KMS-11 (cell line): Measurements from ENCODE around the gene ANKMY2.

Experiments used
- H2AFZ ChIP-seq: fragments of 200-600 bp; sonication (generic); 2 replicates; pipeline ENCODE4 v1.6.1; 2016; ENCODE audit warnings: antibody characterized with exemption, mixed run types, low read depth
- H3K27ac ChIP-seq: fragments of 200-600 bp; sonication (generic); 2 replicates; pipeline ENCODE4 v1.6.1; 2016; ENCODE audit warnings: mild to moderate bottlenecking, mixed run types
- H3K27me3 ChIP-seq: fragments of 200-600 bp; sonication (generic); 2 replicates; pipeline ENCODE4 v1.6.1; 2017; ENCODE audit warnings: mild to moderate bottlenecking, low read depth, mixed run types, moderate library complexity; ENCODE audit not compliant: insufficient read depth
- H3K36me3 ChIP-seq: fragments of 200-600 bp; sonication (generic); 2 replicates; pipeline ENCODE4 v1.6.1; 2017; ENCODE audit warnings: mild to moderate bottlenecking, mixed run types; ENCODE audit not compliant: insufficient read depth
- H3K4me1 ChIP-seq: fragments of 200-600 bp; sonication (generic); 2 replicates; pipeline ENCODE4 v1.6.1; 2016; ENCODE audit warnings: mild to moderate bottlenecking, low read depth, mixed run types; ENCODE audit not compliant: poor library complexity, severe bottlenecking
- H3K4me2 ChIP-seq: fragments of 200-600 bp; sonication (generic); 2 replicates; pipeline ENCODE4 v1.7.0; 2016; ENCODE audit warnings: mild to moderate bottlenecking, mixed run types
- H3K4me3 ChIP-seq: fragments of 200-600 bp; sonication (generic); IDR thresholded peaks from 2 replicates; pipeline ENCODE4 v1.6.1; 2017; ENCODE audit warnings: low read depth, low read length, mixed read lengths; ENCODE audit not compliant: insufficient read depth
- H3K79me2 ChIP-seq: fragments of 200-600 bp; sonication (generic); 2 replicates; pipeline ENCODE4 v1.6.1; 2016; ENCODE audit warnings: low read depth, mixed run types; ENCODE audit not compliant: insufficient read depth
- H3K9ac ChIP-seq: fragments of 200-600 bp; sonication (generic); 2 replicates; pipeline ENCODE4 v1.6.1; 2016; ENCODE audit warnings: mild to moderate bottlenecking, mixed run types
- H4K20me1 ChIP-seq: fragments of 200-600 bp; sonication (generic); 2 replicates; pipeline ENCODE4 v1.6.1; 2016; ENCODE audit warnings: mild to moderate bottlenecking, mixed run types; ENCODE audit not compliant: insufficient read depth
- TF ChIP-seq, protein P1 (sequence below): fragments of 200-600 bp; sonication (generic); conservative IDR thresholded peaks from 2 replicates; pipeline ENCODE4 v1.6.1; 2017; ENCODE audit warnings: low read depth, mild to moderate bottlenecking, antibody characterized with exemption, low read length, moderate library complexity, mixed read lengths

ANKMY2 gene

GRCh38 chr7:16670021-16670420, 24.5 kb upstream of the ANKMY2 start:
- Histone ChIP-seq H3K79me2 (peaks cover 71% of the 10 kb centered on the region), H2AFZ (no peak overlapping the region), H3K4me1 (no peaks in the 10 kb centered on the region), H3K36me3 (peaks cover 11% of the 10 kb centered on the region; the same call in 1 of the 2 replicates), H3K4me3 (no peak overlapping the region), H3K27me3 (no peaks in the 10 kb centered on the region), H3K9ac (no peak overlapping the region), H3K27ac (no peak overlapping the region), H3K4me2 (no peak overlapping the region), H4K20me1 (peaks cover 19% of the 10 kb centered on the region)
- TF ChIP-seq, protein P1, sequence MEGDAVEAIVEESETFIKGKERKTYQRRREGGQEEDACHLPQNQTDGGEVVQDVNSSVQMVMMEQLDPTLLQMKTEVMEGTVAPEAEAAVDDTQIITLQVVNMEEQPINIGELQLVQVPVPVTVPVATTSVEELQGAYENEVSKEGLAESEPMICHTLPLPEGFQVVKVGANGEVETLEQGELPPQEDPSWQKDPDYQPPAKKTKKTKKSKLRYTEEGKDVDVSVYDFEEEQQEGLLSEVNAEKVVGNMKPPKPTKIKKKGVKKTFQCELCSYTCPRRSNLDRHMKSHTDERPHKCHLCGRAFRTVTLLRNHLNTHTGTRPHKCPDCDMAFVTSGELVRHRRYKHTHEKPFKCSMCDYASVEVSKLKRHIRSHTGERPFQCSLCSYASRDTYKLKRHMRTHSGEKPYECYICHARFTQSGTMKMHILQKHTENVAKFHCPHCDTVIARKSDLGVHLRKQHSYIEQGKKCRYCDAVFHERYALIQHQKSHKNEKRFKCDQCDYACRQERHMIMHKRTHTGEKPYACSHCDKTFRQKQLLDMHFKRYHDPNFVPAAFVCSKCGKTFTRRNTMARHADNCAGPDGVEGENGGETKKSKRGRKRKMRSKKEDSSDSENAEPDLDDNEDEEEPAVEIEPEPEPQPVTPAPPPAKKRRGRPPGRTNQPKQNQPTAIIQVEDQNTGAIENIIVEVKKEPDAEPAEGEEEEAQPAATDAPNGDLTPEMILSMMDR = no peak

DNA sequence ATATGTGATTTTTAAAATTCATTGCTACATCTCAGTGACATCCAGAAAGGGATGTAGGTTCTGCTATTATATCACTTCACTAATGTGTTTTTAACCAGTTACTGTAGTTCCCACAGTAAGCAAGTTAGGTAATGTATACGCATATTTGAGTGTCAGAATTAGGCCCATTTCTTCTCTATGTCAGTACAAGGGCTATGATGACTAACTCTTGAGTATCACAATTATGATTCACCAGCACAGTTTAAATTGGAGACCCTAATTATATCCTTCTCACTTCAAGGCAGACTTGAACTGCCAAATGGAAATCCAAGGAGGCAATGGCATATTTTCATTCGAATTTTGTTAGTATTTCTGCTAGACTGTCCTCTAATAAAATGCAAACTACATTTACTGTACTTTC, 24.0 kb upstream of the ANKMY2 start:
- Histone ChIP-seq H3K9ac (no peak overlapping the region), H3K4me1 (no peaks in the 10 kb centered on the region), H3K4me2 (no peak overlapping the region), H3K79me2 (peaks cover 74% of the 10 kb centered on the region), H3K27ac (no peak overlapping the region), H3K4me3 (no peak overlapping the region), H4K20me1 (peaks cover 19% of the 10 kb centered on the region), H3K36me3 (peaks cover 11% of the 10 kb centered on the region; the same call in 1 of the 2 replicates), H2AFZ (no peak overlapping the region), H3K27me3 (no peaks in the 10 kb centered on the region)
- TF ChIP-seq, protein P1 = no peak

- Histone ChIP-seq H3K27me3 (no peaks in the 10 kb centered on the region), H3K27ac (no peak overlapping the region), H3K4me1 (no peaks in the 10 kb centered on the region), H4K20me1 (peaks cover 25% of the 10 kb centered on the region), H3K4me2 (no peak overlapping the region), H3K79me2 (peaks cover 74% of the 10 kb centered on the region), H3K9ac (no peak overlapping the region), H3K36me3 (peaks cover 11% of the 10 kb centered on the region; the same call in 1 of the 2 replicates), H3K4me3 (no peak overlapping the region), H2AFZ (no peak overlapping the region)
- TF ChIP-seq, protein P1 = no peak
These were observed 23.4 kb upstream of the ANKMY2 start for GRCh38 chr7:16668978-16669377.

GRCh38 chr7:16668049-16668858, 22.7 kb upstream of the ANKMY2 start:
- Histone ChIP-seq H3K4me1 (no peaks in the 10 kb centered on the region), H3K4me3 (no peak overlapping the region), H4K20me1 (peaks cover 28% of the 10 kb centered on the region), H3K4me2 (no peak overlapping the region), H3K27me3 (no peaks in the 10 kb centered on the region), H3K27ac (no peak overlapping the region), H3K79me2 (peaks cover 80% of the 10 kb centered on the region), H3K9ac (no peak overlapping the region), H3K36me3 (peaks cover 11% of the 10 kb centered on the region; the same call in 1 of the 2 replicates), H2AFZ (no peak overlapping the region)
- TF ChIP-seq, protein P1 = no peak
